ENCODE measurements around the gene GOLGA8Q.
"Not testable (repeated sequence)": the region's sequence is repeated elsewhere in the genome, so short reads cannot be mapped to it uniquely, and the experiment has no call there.

GOLGA8Q gene

DNA sequence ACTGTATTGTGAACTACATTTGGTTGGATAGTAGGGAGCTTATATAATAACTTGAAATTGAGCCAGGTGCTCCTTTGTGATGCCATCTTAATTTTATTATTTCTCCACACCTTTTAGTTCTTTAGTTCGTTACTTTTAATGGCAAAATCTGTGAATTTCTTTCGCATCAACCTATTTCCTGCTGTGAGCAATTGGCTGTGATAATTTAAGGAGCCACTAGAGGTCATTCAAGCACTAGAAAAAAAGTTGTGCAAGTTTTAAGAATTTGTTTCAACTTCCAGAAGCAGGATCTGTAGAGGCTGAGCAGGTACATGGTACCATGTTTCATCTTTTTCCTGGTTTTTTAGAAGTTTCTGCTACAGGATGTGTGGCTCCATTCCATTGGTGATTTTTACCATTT is 47.1 kb downstream of the GOLGA8Q start:
- H3K4me3 ChIP-seq (ENCODE audit: low read depth in 1 of 2, low read length in 2 of 2); H3K27me3 ChIP-seq (ENCODE audit: low read depth, low read length); H3K27ac ChIP-seq (ENCODE audit: low read length); H3K36me3 ChIP-seq (ENCODE audit: control insufficient read depth in 1 of 2, insufficient read depth in 2 of 2, low read length in 2 of 2); H3K4me1 ChIP-seq (ENCODE audit: control insufficient read depth in 1 of 2, insufficient read depth in 2 of 2, low read length in 2 of 2); H3K9me3 ChIP-seq (ENCODE audit: control insufficient read depth in 1 of 2, low read length in 2 of 2): not testable (repeated sequence)

DNA sequence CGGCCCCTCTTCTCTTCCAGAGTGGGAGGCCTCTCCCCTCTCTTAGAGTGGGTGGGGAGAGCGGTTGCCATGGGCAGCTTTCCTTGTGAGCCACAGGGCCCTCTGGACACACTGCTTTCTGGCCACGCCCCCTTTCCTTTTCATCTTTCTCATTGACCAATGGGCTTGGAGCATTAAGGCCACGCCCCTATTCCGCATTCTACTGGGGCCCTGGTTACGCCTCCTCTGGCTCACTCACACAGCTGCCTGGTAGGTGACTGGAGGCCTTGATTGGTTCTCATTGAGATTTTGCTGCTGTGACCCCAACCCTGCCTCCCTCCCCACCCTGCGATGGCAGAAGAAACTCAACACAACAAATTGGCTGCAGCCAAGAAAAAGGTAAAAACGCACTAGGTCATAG is 51.9 kb downstream of the GOLGA8Q start, which contains the start of gene GOLGA8H:
TSS of gene GOLGA8H (plus strand) at position 233 of the 400 bp plus-strand sequence. CDS start at position 331, 98 bp downstream.
- not testable (repeated sequence) for H3K4me3 ChIP-seq (ENCODE audit: low read depth in 1 of 2, low read length in 2 of 2); H3K36me3 ChIP-seq (ENCODE audit: control insufficient read depth in 1 of 2, insufficient read depth in 2 of 2, low read length in 2 of 2); H3K27ac ChIP-seq (ENCODE audit: low read length); H3K27me3 ChIP-seq (ENCODE audit: low read depth, low read length); H3K9me3 ChIP-seq (ENCODE audit: control insufficient read depth in 1 of 2, low read length in 2 of 2); H3K4me1 ChIP-seq (ENCODE audit: control insufficient read depth in 1 of 2, insufficient read depth in 2 of 2, low read length in 2 of 2)
